MM.1S (cell line): ENCODE data around the gene SUPT3H.

ENCODE experiments used
- DNase-seq: peaks from one replicate; pipeline ENCODE4 v3.0.0-alpha.2; 2015
- H2AFZ ChIP-seq: fragments of 300-600 bp; sonication (generic); 2 replicates; pipeline ENCODE4 v1.6.0; 2016; ENCODE audit warnings: antibody characterized with exemption, low read length
- H3F3A ChIP-seq: fragments of 300-600 bp; sonication (generic); 2 replicates; pipeline ENCODE4 v1.6.1; 2016; ENCODE audit warnings: mild to moderate bottlenecking, antibody characterized with exemption, low read length, moderate library complexity, mixed read lengths; ENCODE audit not compliant: insufficient read depth
- H3K27ac ChIP-seq: fragments of 300-600 bp; sonication (generic); 2 replicates; pipeline ENCODE4 v1.5.1; 2016; ENCODE audit warnings: mild to moderate bottlenecking, low read length
- H3K27me3 ChIP-seq: fragments of 300-600 bp; sonication (generic); replicated peaks from 2 replicates; pipeline ENCODE4 v1.6.0; 2016; ENCODE audit warnings: low read length; ENCODE audit not compliant: insufficient read depth
- H3K36me3 ChIP-seq: fragments of 300-600 bp; sonication (generic); replicated peaks from 2 replicates; pipeline ENCODE4 v1.6.1; 2016; ENCODE audit warnings: mild to moderate bottlenecking, low read length, mixed read lengths; ENCODE audit not compliant: insufficient read depth
- H3K4me1 ChIP-seq: fragments of 300-600 bp; sonication (generic); 2 replicates; pipeline ENCODE4 v1.6.1; 2016; ENCODE audit warnings: low read length, mixed read lengths
- H3K4me2 ChIP-seq: fragments of 300-600 bp; sonication (generic); 2 replicates; pipeline ENCODE4 v1.6.0; 2016; ENCODE audit warnings: low read depth, low read length
- H3K4me3 ChIP-seq: fragments of 300-600 bp; sonication (generic); 2 replicates; pipeline ENCODE4 v1.5.1; 2016; ENCODE audit warnings: low read length, mixed read lengths
- H3K79me2 ChIP-seq: fragments of 300-600 bp; sonication (generic); 2 replicates; pipeline ENCODE4 v1.6.1; 2016; ENCODE audit warnings: mixed run types, low read length, mixed read lengths
- H3K9ac ChIP-seq: fragments of 300-600 bp; sonication (generic); 2 replicates; pipeline ENCODE4 v1.6.1; 2016; ENCODE audit warnings: low read length, mixed read lengths
- H3K9me2 ChIP-seq: fragments of 300-600 bp; sonication (generic); replicated peaks from 2 replicates; pipeline ENCODE4 v1.6.1; 2016; ENCODE audit warnings: mild to moderate bottlenecking, low read length, mixed read lengths; ENCODE audit not compliant: insufficient read depth
- H3K9me3 ChIP-seq: fragments of 300-600 bp; sonication (generic); replicated peaks from 2 replicates; pipeline ENCODE4 v1.6.1; 2016; ENCODE audit warnings: mild to moderate bottlenecking, low read length, mixed read lengths; ENCODE audit not compliant: insufficient read depth
- H4K20me1 ChIP-seq: fragments of 300-600 bp; sonication (generic); 2 replicates; pipeline ENCODE4 v1.6.1; 2016; ENCODE audit warnings: mild to moderate bottlenecking, low read length, moderate library complexity, mixed read lengths; ENCODE audit not compliant: insufficient read depth
- CTCF ChIP-seq: fragments of 300-600 bp; sonication (generic); IDR thresholded peaks from 2 replicates; pipeline ENCODE4 v1.5.1; 2016; ENCODE audit warnings: antibody characterized with exemption, low read length, mixed read lengths
- EZH2 ChIP-seq: fragments of 300-600 bp; sonication (generic); optimal IDR thresholded peaks from 2 replicates; pipeline ENCODE3; 2017; ENCODE audit warnings: low read depth, mild to moderate bottlenecking, antibody characterized with exemption, low read length, mixed read lengths
- EZH2phosphoT487 ChIP-seq: fragments of 300-600 bp; sonication (generic); IDR thresholded peaks from 2 replicates; pipeline ENCODE4 v1.6.1; 2018; ENCODE audit warnings: antibody characterized with exemption, low read length

SUPT3H gene

DNA sequence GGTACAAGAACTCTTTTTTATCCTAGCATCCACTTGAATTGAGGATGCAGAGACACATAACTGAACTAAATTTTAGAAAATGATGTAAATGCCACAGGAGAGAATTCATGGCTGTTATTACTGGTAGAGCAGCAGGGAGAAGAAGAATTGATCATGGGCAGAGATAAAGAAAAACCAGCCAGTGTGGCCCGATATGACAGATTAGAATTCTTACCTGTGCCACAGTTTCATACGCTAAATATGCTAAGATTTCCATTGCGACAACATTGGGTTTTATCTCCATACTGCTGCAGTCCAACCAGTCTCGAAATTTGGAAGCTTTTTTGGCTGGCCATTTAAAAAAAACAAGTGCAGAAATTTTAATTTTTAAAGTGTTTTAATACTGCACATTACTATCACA lies 423.5 kb downstream of the SUPT3H start:
- no peak overlapping the region for H3K4me3 ChIP-seq
- no peak for DNase-seq
- no peaks in the 10 kb centered on the region for H3K36me3 ChIP-seq

GRCh38 chr6:44951253-44951747 lies 426.4 kb downstream of the SUPT3H start:
- Histone ChIP-seq H3K79me2 (no peaks in the 10 kb centered on the region), H2AFZ (no peak overlapping the region), H3K9me2 (no peaks in the 10 kb centered on the region), H3K27me3 (no peaks in the 10 kb centered on the region), H3K4me2 (no peak overlapping the region), H3K4me3 (no peak overlapping the region), H3K27ac (no peak overlapping the region), H3K9me3 (no peaks in the 10 kb centered on the region), H3K9ac (no peak overlapping the region), H3F3A (no peaks in the 10 kb centered on the region), H4K20me1 (no peaks in the 10 kb centered on the region), H3K4me1 (no peaks in the 10 kb centered on the region), H3K36me3 (no peaks in the 10 kb centered on the region)
- no peak for TF ChIP-seq EZH2
- TF ChIP-seq CTCF = no peak
- TF ChIP-seq EZH2phosphoT487 = no peak
- no peak for DNase-seq

More for the DNA sequence above, 423.5 kb downstream of the SUPT3H start:
- no peak for TF ChIP-seq EZH2phosphoT487
- no peak for TF ChIP-seq EZH2
- TF ChIP-seq CTCF = no peak
- Histone ChIP-seq H3K4me2 (no peak overlapping the region), H2AFZ (no peak overlapping the region), H3K9me3 (no peaks in the 10 kb centered on the region), H3K9ac (no peak overlapping the region), H3F3A (no peaks in the 10 kb centered on the region), H3K4me1 (no peaks in the 10 kb centered on the region), H3K27me3 (no peaks in the 10 kb centered on the region), H3K9me2 (no peaks in the 10 kb centered on the region), H4K20me1 (no peaks in the 10 kb centered on the region), H3K79me2 (no peaks in the 10 kb centered on the region), H3K27ac (no peak overlapping the region)

DNA sequence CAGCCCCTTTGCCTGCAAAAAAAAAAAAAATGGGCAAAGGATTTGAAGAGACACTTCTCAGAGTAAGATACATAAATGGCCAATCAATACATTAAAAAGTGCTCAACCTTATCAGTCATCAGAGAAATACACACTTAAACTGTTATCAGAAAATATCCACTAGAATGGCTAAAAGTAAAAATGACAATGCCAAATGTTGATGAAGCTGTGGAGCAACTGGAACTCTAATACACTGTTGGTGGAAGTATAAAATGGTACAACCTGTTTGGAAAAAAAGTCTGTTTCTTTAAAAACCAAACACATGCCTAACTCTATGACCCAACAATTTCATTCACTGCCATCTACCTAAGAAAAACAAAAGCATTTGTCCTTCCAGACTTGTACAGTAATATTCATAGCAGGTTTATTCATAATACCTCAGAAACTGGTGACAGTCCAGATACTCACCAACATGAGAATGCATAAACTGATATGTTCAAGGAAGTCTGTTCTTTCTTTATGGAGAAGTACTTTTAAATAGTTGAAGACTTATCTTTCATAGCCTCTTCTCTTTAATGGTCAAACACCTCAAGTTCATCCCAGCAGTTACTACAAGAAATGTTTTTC lies 428.0 kb downstream of the SUPT3H start:
- no peaks in the 10 kb centered on the region for H3K36me3 ChIP-seq
- no peaks in the 10 kb centered on the region for H3K79me2 ChIP-seq
- no peak overlapping the region for H3K9ac ChIP-seq

More for the DNA sequence above, 428.0 kb downstream of the SUPT3H start:
- Histone ChIP-seq H3K9me3 (no peaks in the 10 kb centered on the region), H3K27ac (no peak overlapping the region), H3K9me2 (no peaks in the 10 kb centered on the region), H3K4me1 (no peaks in the 10 kb centered on the region), H3K27me3 (no peaks in the 10 kb centered on the region), H2AFZ (no peak overlapping the region), H4K20me1 (no peaks in the 10 kb centered on the region), H3K4me3 (no peak overlapping the region), H3F3A (no peaks in the 10 kb centered on the region), H3K4me2 (no peak overlapping the region)
- TF ChIP-seq CTCF = no peak
- TF ChIP-seq EZH2 = no peak
- no peak for TF ChIP-seq EZH2phosphoT487
- no peak for DNase-seq
